Upper lobe of right lung (tissue), 1 donor: ENCODE results near the gene RINT1. TPM values are rescaled to one million over a fixed set of nuclear protein-coding genes. Genes with fewer than 3 reads are reported as not detected.

Experiments
- ATAC-seq: fragments of 200-7000 bp; cut with Tn5 transposase; one replicate; pipeline ENCODE4 v1.9.1; 2020; ENCODE audit warnings: mild to moderate bottlenecking, moderate library complexity
- DNase-seq: peaks from one replicate; pipeline ENCODE4 v3.0.0-alpha.2; 2020
- H3K27ac ChIP-seq: fragments of 200-600 bp; one replicate; pipeline ENCODE4 v1.8.0; 2022
- H3K27me3 ChIP-seq: fragments of 200-600 bp; one replicate; pipeline ENCODE4 v1.8.0; 2022; ENCODE audit warnings: mild to moderate bottlenecking
- H3K36me3 ChIP-seq: fragments of 200-600 bp; one replicate; pipeline ENCODE4 v1.8.0; 2022
- H3K4me1 ChIP-seq: fragments of 200-600 bp; one replicate; pipeline ENCODE4 v1.8.0; 2022
- H3K4me3 ChIP-seq: fragments of 200-600 bp; one replicate; pipeline ENCODE4 v1.8.0; 2022; ENCODE audit warnings: mild to moderate bottlenecking
- H3K9me3 ChIP-seq: fragments of 200-600 bp; one replicate; pipeline ENCODE4 v1.8.0; 2022
- intact Hi-C: fragments of 100-400 bp; cut with DNase I; formaldehyde crosslinking; loops from one replicate; pipeline ENCODE4 v1.11.0; 2022
- long read RNA-seq: library from polyadenylated mRNA; unstranded; transcript quantifications from one replicate; pipeline ENCODE4 v2.0.0, GENCODE V29; 2021
- total RNA-seq: library from RNA; stranded (reverse); fragmentation: NEBNext Ultra II Directional; extraction: Animal tissue kit (Norgen Biotek cat#: 25700); gene quantifications from one replicate; pipeline ENCODE4 v1.2.1, GENCODE V29; 2021
- TF ChIP-seq, protein P1 (sequence below): fragments of 200-600 bp; IDR thresholded peaks from one replicate; pipeline ENCODE4 v1.8.0; 2022; ENCODE audit warnings: antibody characterized with exemption
- donor health status: DM: no; HTN: yes; CAD: no; lungs with severe emphysema.

RINT1 gene
- total RNA-seq, result 14.8 TPM
- long read RNA-seq, transcript RINT1-201 (15 exons, 2,976 nt), result major isoform, 15 of 20 reads
- long read RNA-seq, partial matches to known transcripts, result 1 of 20 reads
- long read RNA-seq, other reads (novel, unspliced or antisense), result 4 of 20 reads

DNA sequence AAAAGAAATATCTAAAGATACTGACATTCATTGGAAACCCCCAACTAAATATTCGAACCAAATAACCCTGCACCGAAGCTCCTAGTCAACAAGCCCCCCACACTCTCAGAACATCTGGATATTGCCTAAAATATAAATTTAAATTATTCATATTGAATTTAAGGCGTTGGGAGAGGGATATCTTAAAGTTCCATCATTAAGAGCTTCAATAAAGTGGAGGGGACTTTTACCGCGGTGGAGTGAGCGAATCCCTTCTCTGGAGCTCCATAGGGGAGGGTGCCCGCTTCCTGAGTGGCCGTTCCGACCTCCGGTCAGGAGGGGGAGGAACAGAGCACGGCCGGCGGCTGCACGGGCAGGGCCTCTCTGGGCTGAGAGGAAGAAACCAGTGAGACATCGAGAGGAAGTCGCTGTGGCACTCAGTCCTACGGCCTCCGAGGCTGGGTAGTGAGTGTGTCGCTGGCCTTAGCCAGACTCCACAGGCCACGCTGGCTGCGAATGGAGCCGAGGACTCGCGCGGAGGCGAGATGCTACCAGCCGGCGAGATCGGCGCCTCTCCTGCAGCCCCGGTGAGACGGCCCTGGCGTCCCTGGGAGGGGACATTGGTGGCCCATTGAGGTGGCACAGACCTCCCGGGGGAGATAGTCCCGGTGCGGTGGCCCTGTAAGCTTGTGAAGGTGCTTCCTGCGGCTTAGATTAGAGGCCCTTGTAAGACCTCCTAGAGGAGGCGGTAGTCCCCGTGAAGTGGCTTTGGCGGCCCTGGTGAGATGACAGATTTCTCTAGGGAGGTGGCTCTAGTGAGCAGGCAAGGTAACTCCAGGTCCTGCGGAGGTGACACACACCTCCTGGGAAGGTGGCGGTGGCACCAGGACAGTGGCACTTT, at the start of gene RINT1:
RINT1 (plus strand) TSS at position 410 of the 880 bp plus-strand sequence; CDS start at position 525, 115 bp downstream.
- Histone ChIP-seq H3K27ac (peak within 1 kb of the TSS; percentile 88), H3K36me3 (peaks cover 16% of the 10 kb centered on the region), H3K27me3 (no peaks in the 10 kb centered on the region), H3K4me1 (peaks cover 11% of the 10 kb centered on the region), H3K4me3 (peak within 1 kb of the TSS; percentile 90), H3K9me3 (no peaks in the 10 kb centered on the region)
- intact Hi-C loops, result no loop called here
- TF ChIP-seq, protein P1, sequence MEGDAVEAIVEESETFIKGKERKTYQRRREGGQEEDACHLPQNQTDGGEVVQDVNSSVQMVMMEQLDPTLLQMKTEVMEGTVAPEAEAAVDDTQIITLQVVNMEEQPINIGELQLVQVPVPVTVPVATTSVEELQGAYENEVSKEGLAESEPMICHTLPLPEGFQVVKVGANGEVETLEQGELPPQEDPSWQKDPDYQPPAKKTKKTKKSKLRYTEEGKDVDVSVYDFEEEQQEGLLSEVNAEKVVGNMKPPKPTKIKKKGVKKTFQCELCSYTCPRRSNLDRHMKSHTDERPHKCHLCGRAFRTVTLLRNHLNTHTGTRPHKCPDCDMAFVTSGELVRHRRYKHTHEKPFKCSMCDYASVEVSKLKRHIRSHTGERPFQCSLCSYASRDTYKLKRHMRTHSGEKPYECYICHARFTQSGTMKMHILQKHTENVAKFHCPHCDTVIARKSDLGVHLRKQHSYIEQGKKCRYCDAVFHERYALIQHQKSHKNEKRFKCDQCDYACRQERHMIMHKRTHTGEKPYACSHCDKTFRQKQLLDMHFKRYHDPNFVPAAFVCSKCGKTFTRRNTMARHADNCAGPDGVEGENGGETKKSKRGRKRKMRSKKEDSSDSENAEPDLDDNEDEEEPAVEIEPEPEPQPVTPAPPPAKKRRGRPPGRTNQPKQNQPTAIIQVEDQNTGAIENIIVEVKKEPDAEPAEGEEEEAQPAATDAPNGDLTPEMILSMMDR, result peak; percentile 75
- DNase-seq, result peak; percentile 95
- ATAC-seq, result peak; percentile 100

- intact Hi-C loops, result no loop called here
- ATAC-seq (peak; percentile 74), DNase-seq (no peak)
- no peaks in the 10 kb centered on the region for H3K4me1 ChIP-seq
- no peaks in the 10 kb centered on the region for H3K27me3 ChIP-seq
- H3K36me3 ChIP-seq, result peaks cover 15% of the 10 kb centered on the region
- H3K9me3 ChIP-seq, result no peaks in the 10 kb centered on the region
- H3K4me3 ChIP-seq, result no peak overlapping the region
- TF ChIP-seq, protein P1, result peak; percentile 46
- H3K27ac ChIP-seq, result peak overlapping the region; percentile 31
Observed at GRCh38 chr7:105487579-105488571, 44.1 kb upstream of the RINT1 start.

GRCh38 chr7:105489409-105489808, 42.6 kb upstream of the RINT1 start:
- ATAC-seq (no peak), DNase-seq (no peak)
- Histone ChIP-seq H3K36me3 (peaks cover 15% of the 10 kb centered on the region), H3K4me3 (no peak overlapping the region), H3K4me1 (no peaks in the 10 kb centered on the region), H3K27ac (no peak overlapping the region), H3K27me3 (no peaks in the 10 kb centered on the region), H3K9me3 (no peaks in the 10 kb centered on the region)
- TF ChIP-seq, protein P1, result no peak
- intact Hi-C loops, result no loop called here

DNA sequence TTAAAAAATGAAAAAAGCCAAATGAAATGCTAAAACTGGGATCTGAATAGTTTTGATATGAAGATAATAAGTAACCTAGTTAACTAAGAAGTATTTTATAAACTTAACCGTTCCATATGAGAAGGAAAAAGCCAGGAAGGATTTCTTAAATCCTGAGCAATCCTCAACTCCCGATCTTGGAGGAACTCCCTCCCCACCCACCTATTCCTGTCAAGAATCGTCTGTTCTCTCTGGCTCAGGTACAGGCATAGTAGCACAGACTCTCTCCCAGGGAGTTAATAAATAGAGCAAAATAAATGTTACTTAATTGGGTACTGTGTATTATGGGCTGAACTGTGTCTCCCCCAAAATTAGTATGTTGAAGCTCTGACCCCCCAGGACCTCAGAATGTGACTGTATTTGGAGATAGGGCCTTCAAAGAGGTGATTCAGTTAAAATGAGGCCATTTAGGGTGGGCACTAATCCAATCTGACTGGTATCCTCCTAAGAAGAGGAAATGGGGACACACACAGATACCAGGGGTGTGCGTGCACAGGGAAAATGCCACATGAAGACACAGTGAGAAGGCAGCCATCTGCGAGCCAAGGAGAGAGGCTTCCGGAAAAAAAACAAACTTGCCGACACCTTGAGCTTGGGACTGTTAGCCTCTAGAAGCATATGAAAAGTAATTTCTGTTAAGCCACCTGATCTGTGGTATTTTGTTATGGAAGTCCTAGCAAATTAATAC, 38.6 kb upstream of the RINT1 start:
- Histone ChIP-seq H3K4me3 (no peak overlapping the region), H3K27ac (no peak overlapping the region), H3K4me1 (no peaks in the 10 kb centered on the region), H3K9me3 (no peaks in the 10 kb centered on the region), H3K36me3 (no peaks in the 10 kb centered on the region), H3K27me3 (no peaks in the 10 kb centered on the region)
- DNase-seq (no peak), ATAC-seq (no peak)
- intact Hi-C loops, result no loop called here
- TF ChIP-seq, protein P1, result no peak

- Histone ChIP-seq H3K27ac (no peak overlapping the region), H3K27me3 (no peaks in the 10 kb centered on the region), H3K4me1 (no peaks in the 10 kb centered on the region), H3K36me3 (no peaks in the 10 kb centered on the region), H3K4me3 (no peak overlapping the region), H3K9me3 (no peaks in the 10 kb centered on the region)
- TF ChIP-seq, protein P1, result no peak
- peak; percentile 71 for ATAC-seq
- intact Hi-C loops, result no loop called here
- no peak for DNase-seq
Observed at GRCh38 chr7:105493923-105494315, 38.1 kb upstream of the RINT1 start.
